Endothelial cell of umbilical vein (primary cell): ENCODE results near the gene KIAA1958.

Experiments used
- CTCF ChIP-seq, 2 donors: IDR thresholded peaks; 1 replicate in 1 of 2; 2 replicates in 1 of 2; pipeline ENCODE4 v1.5.1; 2011; ENCODE audit warnings: low read length in 2 of 2, mild to moderate bottlenecking in 2 of 2, moderate library complexity in 2 of 2, control low read depth in 1 of 2, inconsistent platforms in 1 of 2, low read depth in 1 of 2; ENCODE audit not compliant: insufficient read depth in 1 of 2; ENCODE audit errors: extremely low read depth in 1 of 2
- MAX ChIP-seq: IDR thresholded peaks from 2 replicates; pipeline ENCODE4 v1.6.1; 2011; ENCODE audit not compliant: insufficient read depth, insufficient read length
- POLR2A ChIP-seq: IDR thresholded peaks from 2 replicates; pipeline ENCODE4 v1.6.1; 2012; ENCODE audit warnings: low read depth, mild to moderate bottlenecking, control low read depth, low read length

GRCh38 chr9:112495614-112496013, 9.0 kb downstream of the KIAA1958 start:
- TF ChIP-seq CTCF (IDR thresholded peaks at IDR 0.05; ENCODE audit: extremely low read depth in 1 of 2, insufficient read depth in 1 of 2, low read depth in 1 of 2, low read length in 2 of 2) (no peak), MAX (no peak), POLR2A (no peak)
